ENCODE measurements around the gene GNG7. TPM values are rescaled to one million over a fixed set of nuclear protein-coding genes. Genes with fewer than 3 reads are reported as not detected.
A peak's percentile ranks its signal among the peaks of the same experiment; 100 is the strongest.
"Not testable (repeated sequence)": the region's sequence is repeated elsewhere in the genome, so short reads cannot be mapped to it uniquely, and the experiment has no call there.

The GNG7 gene
- total RNA-seq, 1 donor from 2014 or later = 11.5 TPM

- no peak for DNase-seq (ENCODE audit: low spot score)
- ATAC-seq = no peak
- intact Hi-C loops (cut with DNase I) = loop anchor here (5.0 kb wide), 1 partner anchor 141 kb away; no protein-coding TSS in a partner anchor
These were observed 88.8 kb downstream of the GNG7 start for GRCh38 chr19:2613507-2614295.

- DNase-seq (ENCODE audit: low spot score) = no peak
- ATAC-seq = no peak
- intact Hi-C loops (cut with DNase I) = loop anchor here (5.0 kb wide), 1 partner anchor 140 kb away; no protein-coding TSS in a partner anchor
These were observed 89.8 kb downstream of the GNG7 start for GRCh38 chr19:2612619-2613249.

GRCh38 chr19:2611483-2612464 lies 90.7 kb downstream of the GNG7 start:
- DNase-seq (ENCODE audit: low spot score) (no peak), ATAC-seq (no peak)
- intact Hi-C loops (cut with DNase I) = loop anchor here (5.0 kb wide), 1 partner anchor 139 kb away; no protein-coding TSS in a partner anchor

GRCh38 chr19:2610637-2611482 lies 91.6 kb downstream of the GNG7 start:
- peak; percentile 94 for ATAC-seq
- DNase-seq (ENCODE audit: low spot score) = peak; percentile 97
- intact Hi-C loops (cut with DNase I) = loop anchor here (5.0 kb wide), 1 partner anchor 139 kb away; no protein-coding TSS in a partner anchor

- ATAC-seq (no peak), DNase-seq (ENCODE audit: low spot score) (peak; percentile 49)
- intact Hi-C loops (cut with DNase I) = loop anchor here (5.0 kb wide), 1 partner anchor 137 kb away; no protein-coding TSS in a partner anchor
These were observed 92.9 kb downstream of the GNG7 start for GRCh38 chr19:2609389-2610116.

GRCh38 chr19:2609034-2609388 lies 93.5 kb downstream of the GNG7 start:
- peak; percentile 30 for DNase-seq (ENCODE audit: low spot score)
- intact Hi-C loops (cut with DNase I); ATAC-seq: not testable (repeated sequence)

- intact Hi-C loops (cut with DNase I) = no loop called here
These were observed 93.9 kb downstream of the GNG7 start for GRCh38 chr19:2608602-2608922.

GRCh38 chr19:2607712-2608601 lies 94.5 kb downstream of the GNG7 start:
- DNase-seq (ENCODE audit: low spot score) (peak; percentile 58), ATAC-seq (no peak)
- intact Hi-C loops (cut with DNase I) = no loop called here

More at GRCh38 chr19:2608602-2608922, 93.9 kb downstream of the GNG7 start:
- ATAC-seq (no peak), DNase-seq (ENCODE audit: low spot score) (no peak)

- ATAC-seq; intact Hi-C loops (cut with DNase I): not testable (repeated sequence)
- peak; percentile 43 for DNase-seq (ENCODE audit: low spot score)
These were observed 95.7 kb downstream of the GNG7 start for GRCh38 chr19:2606774-2607173.

- peak; percentile 47 for DNase-seq (ENCODE audit: low spot score)
- ATAC-seq; intact Hi-C loops (cut with DNase I): not testable (repeated sequence)
These were observed 96.6 kb downstream of the GNG7 start for GRCh38 chr19:2605889-2606288.

GRCh38 chr19:2604747-2605329 lies 97.7 kb downstream of the GNG7 start:
- no peak for ATAC-seq
- intact Hi-C loops (cut with DNase I) = no loop called here

GRCh38 chr19:2603334-2603733 lies 99.2 kb downstream of the GNG7 start:
- ATAC-seq (peak; percentile 58), DNase-seq (ENCODE audit: low spot score) (peak; percentile 77)
- intact Hi-C loops (cut with DNase I) = no loop called here

More at GRCh38 chr19:2604747-2605329, 97.7 kb downstream of the GNG7 start:
- peak; percentile 17 for DNase-seq (ENCODE audit: low spot score)

GRCh38 chr19:2602391-2603181 lies 99.9 kb downstream of the GNG7 start:
- intact Hi-C loops (cut with DNase I) = no loop called here

GRCh38 chr19:2600914-2601870 lies 101.3 kb downstream of the GNG7 start:
- DNase-seq (ENCODE audit: low spot score) (peak; percentile 54), ATAC-seq (no peak)
- intact Hi-C loops (cut with DNase I) = no loop called here

More at GRCh38 chr19:2602391-2603181, 99.9 kb downstream of the GNG7 start:
- DNase-seq (ENCODE audit: low spot score) (peak; percentile 83), ATAC-seq (peak; percentile 93)

Data from sciatic nerve (tissue), 2 donors.